Lower leg skin (tissue), 3 donors: ENCODE results near the gene ZNF776.

Source experiments
- CTCF ChIP-seq, 3 donors: fragments of 450-650 bp; IDR thresholded peaks; one replicate each; pipeline ENCODE4 v1.5.1; 2016; ENCODE audit warnings: antibody characterized with exemption in 3 of 3, mild to moderate bottlenecking in 3 of 3, moderate library complexity in 2 of 3
- POLR2A ChIP-seq, 2 donors: fragments of 450-650 bp; IDR thresholded peaks; one replicate each; pipeline ENCODE4 v1.6.1; 2016 to 2017; ENCODE audit warnings: antibody characterized with exemption in 2 of 2, mild to moderate bottlenecking in 1 of 2, moderate library complexity in 1 of 2

- TF ChIP-seq POLR2A (IDR thresholded peaks at IDR 0.05), result no peak
- no peak for TF ChIP-seq CTCF (IDR thresholded peaks at IDR 0.05)
Observed at GRCh38 chr19:57778336-57778735, 31.7 kb downstream of the ZNF776 start.
